Tibial nerve (tissue), 4 donors: ENCODE measurements around the gene PTPA. TPM values are rescaled to one million over a fixed set of nuclear protein-coding genes. Genes with fewer than 3 reads are reported as not detected.

Experiments
- DNase-seq, 2 donors: peaks; one replicate each; pipeline ENCODE4 v3.0.0-alpha.2; 2019; ENCODE audit warnings: low spot score in 2 of 2
- H3K27ac ChIP-seq, 4 donors: fragments of 200-600 bp; sonication (generic) in 3 of 4; one replicate each; pipeline ENCODE4 v1.5.1; 2017 to 2019; ENCODE audit warnings: mild to moderate bottlenecking in 1 of 4
- H3K27me3 ChIP-seq, 2 donors: fragments of 200-600 bp; sonication (generic) in 1 of 2; one replicate each; pipeline versions ENCODE4 v1.5.1 to v1.6.0; 2017 to 2019
- H3K36me3 ChIP-seq, 3 donors: fragments of 200-600 bp; sonication (generic); one replicate each; pipeline ENCODE4 v1.5.1; 2018 to 2019
- H3K4me1 ChIP-seq, 4 donors: fragments of 200-600 bp; sonication (generic) in 3 of 4; one replicate each; pipeline ENCODE4 v1.5.1; 2017 to 2019
- H3K4me3 ChIP-seq, 4 donors: fragments of 200-600 bp; sonication (generic) in 3 of 4; one replicate each; pipeline ENCODE4 v1.5.1; 2017 to 2019; ENCODE audit warnings: mild to moderate bottlenecking in 1 of 4, moderate library complexity in 1 of 4
- H3K9me3 ChIP-seq, 4 donors: fragments of 200-600 bp; sonication (generic) in 3 of 4; one replicate each; pipeline ENCODE4 v1.5.1; 2017 to 2019
- EP300 ChIP-seq, 2 donors: sonication (generic); formaldehyde crosslinking; IDR thresholded peaks; one replicate each; pipeline ENCODE4 v1.6.1; 2017; ENCODE audit warnings: antibody characterized with exemption in 2 of 2, mild to moderate bottlenecking in 1 of 2
- POLR2A ChIP-seq, 2 donors: fragments of 450-650 bp; IDR thresholded peaks; one replicate each; pipeline ENCODE4 v1.6.1; 2017; ENCODE audit warnings: antibody characterized with exemption in 2 of 2, mild to moderate bottlenecking in 2 of 2, moderate library complexity in 2 of 2
- WGBS, 2 donors: methylation state at CpG; one replicate each; pipeline ENCODE4 v1.1.5; 2018; 5-methylcytosine and 5-hydroxymethylcytosine counted together
- total RNA-seq, 4 donors: library from RNA; depleted of rRNA; stranded (reverse); fragments of >200 nt; gene quantifications; one replicate each; pipeline ENCODE4 v1.1.0, GENCODE V29; 2016
- TF ChIP-seq, protein P1 (sequence below), 5 experiments: fragments of 200-600 bp in 3 of 5; fragments of 450-650 bp in 2 of 5; sonication (generic) in 3 of 5; IDR thresholded peaks; one replicate each; pipeline ENCODE4 v1.5.1; 2016 to 2019; ENCODE audit warnings: antibody characterized with exemption in 5 of 5, mild to moderate bottlenecking in 3 of 5, moderate library complexity in 2 of 5

Gene PTPA
- total RNA-seq, 4 donors from 2014 or later: 38.0 to 50.1 (median 44.0) TPM

DNA sequence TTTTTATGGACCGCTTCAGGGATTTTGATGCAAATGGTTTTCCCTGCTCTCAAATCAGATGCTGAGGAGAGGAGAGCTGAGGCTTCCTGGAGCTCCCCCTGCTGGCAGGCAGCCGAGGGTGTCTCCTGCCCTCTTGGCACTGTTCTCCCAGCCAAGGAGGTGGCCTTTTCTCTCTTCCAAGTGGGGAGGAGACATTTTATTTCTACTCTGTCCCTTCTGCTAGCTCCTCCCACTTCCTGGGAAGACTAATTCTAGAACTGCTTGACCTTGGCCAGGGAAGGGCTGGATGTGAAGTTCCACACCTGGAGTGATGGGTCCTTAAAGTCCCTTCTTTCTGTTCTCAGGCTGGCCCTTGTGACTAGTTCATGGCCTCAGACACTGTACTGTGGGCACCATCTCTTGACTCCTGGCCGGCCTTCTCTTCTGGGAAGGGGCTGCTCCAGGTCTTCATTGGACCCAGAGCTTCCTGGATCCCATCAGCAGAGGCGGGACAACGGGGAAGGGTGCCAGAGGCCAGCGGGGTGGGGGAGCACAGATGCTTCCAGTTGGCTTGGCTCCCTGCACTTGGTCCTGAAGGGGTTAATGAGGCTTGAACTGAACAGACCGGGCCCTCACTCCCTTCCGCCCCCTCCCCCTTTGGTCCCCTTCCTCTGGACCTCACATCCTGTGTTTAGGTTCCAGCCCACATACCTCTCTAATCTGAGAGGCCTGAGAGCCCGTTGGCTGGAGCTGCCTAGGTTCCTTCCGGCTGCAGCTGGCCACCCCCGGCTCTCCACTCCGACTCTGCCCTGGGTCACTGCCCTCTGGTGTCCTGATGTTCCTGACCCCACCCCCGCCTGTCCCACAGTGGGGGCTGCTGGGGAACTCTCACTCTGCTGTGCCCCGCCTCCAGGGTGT lies 32.1 kb downstream of the PTPA start:
- Histone ChIP-seq H3K36me3 (peaks cover 0 to 9% (median 0%) of the 10 kb centered on the region in 3 donors), H3K4me3 (peak overlapping the region in 1 of 4 donors; percentile 6), H3K9me3 (no peaks in the 10 kb centered on the region), H3K4me1 (peaks cover 15 to 98% (median 90%) of the 10 kb centered on the region in 4 donors), H3K27me3 (no peaks in the 10 kb centered on the region), H3K27ac (peak overlapping the region; percentile 97 to 100 (median 100))
- peak in 1 of 2 donors; percentile 86 for TF ChIP-seq EP300 (IDR thresholded peaks at IDR 0.05)
- TF ChIP-seq, protein P1, sequence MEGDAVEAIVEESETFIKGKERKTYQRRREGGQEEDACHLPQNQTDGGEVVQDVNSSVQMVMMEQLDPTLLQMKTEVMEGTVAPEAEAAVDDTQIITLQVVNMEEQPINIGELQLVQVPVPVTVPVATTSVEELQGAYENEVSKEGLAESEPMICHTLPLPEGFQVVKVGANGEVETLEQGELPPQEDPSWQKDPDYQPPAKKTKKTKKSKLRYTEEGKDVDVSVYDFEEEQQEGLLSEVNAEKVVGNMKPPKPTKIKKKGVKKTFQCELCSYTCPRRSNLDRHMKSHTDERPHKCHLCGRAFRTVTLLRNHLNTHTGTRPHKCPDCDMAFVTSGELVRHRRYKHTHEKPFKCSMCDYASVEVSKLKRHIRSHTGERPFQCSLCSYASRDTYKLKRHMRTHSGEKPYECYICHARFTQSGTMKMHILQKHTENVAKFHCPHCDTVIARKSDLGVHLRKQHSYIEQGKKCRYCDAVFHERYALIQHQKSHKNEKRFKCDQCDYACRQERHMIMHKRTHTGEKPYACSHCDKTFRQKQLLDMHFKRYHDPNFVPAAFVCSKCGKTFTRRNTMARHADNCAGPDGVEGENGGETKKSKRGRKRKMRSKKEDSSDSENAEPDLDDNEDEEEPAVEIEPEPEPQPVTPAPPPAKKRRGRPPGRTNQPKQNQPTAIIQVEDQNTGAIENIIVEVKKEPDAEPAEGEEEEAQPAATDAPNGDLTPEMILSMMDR (IDR thresholded peaks at IDR 0.05): peak; percentile 80 to 94 (median 82)
- peak in 1 of 2 donors; percentile 49 for TF ChIP-seq POLR2A (IDR thresholded peaks at IDR 0.05)
- 20 to 25% methylated on average over 14 of the region's 14 CpGs for whole genome bisulfite sequencing, 2 donors
- peak; percentile 80 to 85 for DNase-seq

DNA sequence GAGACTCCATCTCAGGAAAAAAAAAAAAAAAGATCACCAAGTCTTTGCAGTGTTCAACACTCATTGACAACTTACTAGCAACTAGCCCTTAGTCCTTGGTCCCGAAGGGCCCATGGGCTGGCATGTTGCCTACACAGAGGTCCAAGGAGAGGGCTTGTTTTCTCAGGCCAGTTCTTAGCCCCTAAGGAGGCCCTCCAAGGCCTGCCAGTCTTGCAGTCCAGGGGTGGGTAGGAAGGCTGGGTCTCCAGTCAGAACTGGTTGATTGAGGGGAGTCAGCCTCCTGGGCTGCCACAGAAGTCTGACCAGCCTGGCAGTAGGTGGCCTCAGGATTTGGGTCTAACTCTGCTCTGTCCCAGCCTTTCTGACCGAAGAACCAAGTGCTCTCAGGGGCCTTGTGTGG lies 34.1 kb downstream of the PTPA start:
- no peak for DNase-seq
- no peak for TF ChIP-seq POLR2A (IDR thresholded peaks at IDR 0.05)
- TF ChIP-seq EP300 (IDR thresholded peaks at IDR 0.05): no peak
- TF ChIP-seq, protein P1 (IDR thresholded peaks at IDR 0.05): no peak
- Histone ChIP-seq H3K4me1 (peaks cover 15 to 81% (median 75%) of the 10 kb centered on the region in 4 donors), H3K27ac (peak overlapping the region; percentile 83 to 100 (median 97)), H3K4me3 (no peak overlapping the region), H3K27me3 (no peaks in the 10 kb centered on the region), H3K9me3 (no peaks in the 10 kb centered on the region), H3K36me3 (peaks cover 0 to 25% (median 3%) of the 10 kb centered on the region in 3 donors)
- 26 to 37% methylated on average over 2 of the region's 2 CpGs for WGBS, 2 donors

DNA sequence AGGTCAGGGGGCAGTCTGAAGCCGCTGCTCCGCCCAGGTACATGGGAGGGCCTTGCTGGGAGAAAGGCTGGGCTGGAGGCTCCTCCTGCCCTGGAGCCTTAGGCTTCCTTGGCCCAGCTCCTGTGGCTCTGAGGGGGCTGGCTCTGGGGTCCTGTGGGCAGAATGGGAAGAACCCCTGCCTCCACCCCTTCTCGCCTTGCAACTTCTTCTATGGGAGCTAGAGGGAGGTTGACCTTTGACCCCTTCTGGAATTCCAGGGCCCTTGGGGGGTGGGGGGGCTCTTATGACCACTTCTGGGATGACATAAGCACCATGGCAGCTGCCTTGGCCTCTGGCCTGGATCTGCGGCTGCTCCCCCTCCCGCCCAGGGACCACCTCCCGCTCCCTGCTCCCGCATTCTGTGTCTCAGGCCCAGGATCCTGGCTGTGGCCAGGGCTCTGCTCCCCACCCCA lies 34.7 kb downstream of the PTPA start:
- Histone ChIP-seq H3K36me3 (peaks cover 0 to 30% (median 3%) of the 10 kb centered on the region in 3 donors), H3K9me3 (no peaks in the 10 kb centered on the region), H3K27ac (peak overlapping the region; percentile 83 to 100 (median 97)), H3K4me1 (peaks cover 12 to 75% (median 69%) of the 10 kb centered on the region in 4 donors), H3K4me3 (no peak overlapping the region), H3K27me3 (no peaks in the 10 kb centered on the region)
- DNase-seq: no peak
- TF ChIP-seq EP300 (IDR thresholded peaks at IDR 0.05): peak in 1 of 2 donors; percentile 27
- TF ChIP-seq, protein P1 (IDR thresholded peaks at IDR 0.05): no peak
- 25 to 27% methylated on average over 4 to 7 of the region's 7 CpGs for WGBS, 2 donors

GRCh38 chr9:129146441-129146941 lies 35.3 kb downstream of the PTPA start:
- TF ChIP-seq, protein P1 (IDR thresholded peaks at IDR 0.05): no peak
- TF ChIP-seq EP300 (IDR thresholded peaks at IDR 0.05) (peak in 1 of 2 donors; percentile 55), POLR2A (IDR thresholded peaks at IDR 0.05) (peak in 1 of 2 donors; percentile 28)
- 19 to 32% methylated on average over 8 of the region's 8 CpGs for WGBS, 2 donors
- H3K4me1 ChIP-seq: peaks cover 6 to 69% (median 63%) of the 10 kb centered on the region in 4 donors
- H3K27ac ChIP-seq: peak overlapping the region; percentile 83 to 100 (median 97)
- H3K9me3 ChIP-seq: no peaks in the 10 kb centered on the region
- DNase-seq: no peak
- no peak overlapping the region for H3K4me3 ChIP-seq
- H3K27me3 ChIP-seq: no peaks in the 10 kb centered on the region
- H3K36me3 ChIP-seq: peaks cover 0 to 36% (median 3%) of the 10 kb centered on the region in 3 donors
